Endothelial cell of umbilical vein (primary cell): ENCODE measurements around the gene DALRD3. TPM values are rescaled to one million over a fixed set of nuclear protein-coding genes. Genes with fewer than 3 reads are reported as not detected.

Experiments used
- BruUV-seq: library from RNA; stranded (reverse); fragments of 400-500 nt; replicated peaks from 2 replicates; lab custom pipeline; 2021; lab: Mats Ljungman, UMichigan
- CTCF ChIA-PET: fragments of 300-600, 350-600 bp; sonication (Branson Sonifier 250); formaldehyde crosslinking; loops from one replicate; lab custom pipeline; 2021; ENCODE audit warnings: antibody characterized with exemption, inconsistent platforms; lab: Charles Lee
- POLR2A ChIA-PET: fragments of 300-600, 350-600 bp; sonication (Branson Sonifier 250); formaldehyde crosslinking; loops from one replicate; lab custom pipeline; 2021; ENCODE audit warnings: antibody characterized with exemption, inconsistent platforms; lab: Charles Lee
- DNase-seq: peaks from one replicate; pipeline ENCODE4 v3.0.0-alpha.2; 2011; ENCODE audit warnings: low read depth, low spot score
- FAIRE-seq: peaks from 2 replicates; lab custom pipeline; 2011; peaks lifted over from hg19 to GRCh38; lab: Jason Lieb, UNC
- H2AFZ ChIP-seq: 2 replicates; pipeline ENCODE4 v1.6.0; 2012; ENCODE audit warnings: low read depth, low read length, control low read depth, inconsistent platforms
- H3K27ac ChIP-seq: 2 replicates; pipeline ENCODE4 v1.5.1; 2011; ENCODE audit warnings: low read depth, mild to moderate bottlenecking, control low read depth, low read length, moderate library complexity; ENCODE audit not compliant: insufficient read depth
- H3K27me3 ChIP-seq, 2 experiments: 2 replicates each; pipeline versions ENCODE4 v1.6.0 to v1.6.1; 2011; ENCODE audit warnings: low read length in 2 of 2, mixed read lengths in 1 of 2; ENCODE audit not compliant: control insufficient read depth in 2 of 2, insufficient read depth in 2 of 2
- H3K36me3 ChIP-seq, 2 experiments: 2 replicates in 1 of 2; 3 replicates in 1 of 2; pipeline ENCODE4 v1.5.1; 2011; ENCODE audit warnings: low read length in 2 of 2, mild to moderate bottlenecking in 1 of 2, moderate library complexity in 1 of 2; ENCODE audit not compliant: control insufficient read depth in 2 of 2, insufficient read depth in 2 of 2; ENCODE audit errors: extremely low read depth in 1 of 2
- H3K4me1 ChIP-seq: 3 replicates; pipeline ENCODE4 v1.5.1; 2011; ENCODE audit warnings: mild to moderate bottlenecking, low read length; ENCODE audit not compliant: control insufficient read depth, insufficient read depth; ENCODE audit errors: extremely low read depth
- H3K4me2 ChIP-seq: 2 replicates; pipeline ENCODE4 v1.6.1; 2011; ENCODE audit warnings: low read length, control low read depth, mixed read lengths; ENCODE audit not compliant: insufficient read depth
- H3K4me3 ChIP-seq, 3 experiments: fragments of 200-600 bp in 1 of 3; sonication (generic), shearing (Covaris generic) in 1 of 3; replicated peaks in 1 of 3; 2 replicates each; pipeline ENCODE4 v1.5.1; 2011 to 2016; ENCODE audit warnings: control low read depth in 3 of 3, low read length in 3 of 3, mild to moderate bottlenecking in 2 of 3, inconsistent platforms in 1 of 3, low read depth in 1 of 3, moderate library complexity in 1 of 3; ENCODE audit not compliant: insufficient read depth in 1 of 3
- H3K79me2 ChIP-seq: 2 replicates; pipeline ENCODE4 v1.6.0; 2012; ENCODE audit warnings: low read length, inconsistent platforms; ENCODE audit not compliant: control insufficient read depth, insufficient read depth
- H3K9ac ChIP-seq: replicated peaks from 2 replicates; pipeline ENCODE3; 2011; ENCODE audit warnings: low read length, control low read depth; ENCODE audit not compliant: insufficient read depth; ENCODE audit errors: extremely low read depth
- H3K9me1 ChIP-seq: replicated peaks from 3 replicates; pipeline ENCODE4 v1.6.0; 2011; ENCODE audit warnings: mild to moderate bottlenecking, low read length; ENCODE audit not compliant: control insufficient read depth, insufficient read depth; ENCODE audit errors: extremely low read depth
- H3K9me3 ChIP-seq: replicated peaks from 2 replicates; pipeline ENCODE4 v1.5.1; 2012; ENCODE audit warnings: low read length, inconsistent platforms; ENCODE audit not compliant: control insufficient read depth, insufficient read depth
- H4K20me1 ChIP-seq: replicated peaks from 2 replicates; pipeline ENCODE3; 2011; ENCODE audit warnings: mild to moderate bottlenecking, low read length; ENCODE audit not compliant: control insufficient read depth, insufficient read depth; ENCODE audit errors: extremely low read depth
- EZH2 ChIP-seq: IDR thresholded peaks from 2 replicates; pipeline ENCODE4 v1.6.1; 2012; ENCODE audit warnings: borderline replicate concordance, low read depth, mild to moderate bottlenecking, moderate library complexity, low read length, inconsistent platforms; ENCODE audit not compliant: severe bottlenecking
- FOS ChIP-seq: IDR thresholded peaks from 2 replicates; pipeline ENCODE4 v1.6.1; 2011; ENCODE audit warnings: mild to moderate bottlenecking, low read length, moderate library complexity, borderline replicate concordance; ENCODE audit not compliant: insufficient read depth
- GATA2 ChIP-seq: IDR thresholded peaks from 2 replicates; pipeline ENCODE4 v1.7.0; 2011; ENCODE audit warnings: low read depth, mild to moderate bottlenecking, moderate library complexity, mixed read lengths, low read length; ENCODE audit not compliant: insufficient read length, insufficient read depth
- JUN ChIP-seq: IDR thresholded peaks from 2 replicates; pipeline ENCODE4 v1.6.1; 2011; ENCODE audit warnings: borderline replicate concordance, low read depth; ENCODE audit not compliant: insufficient read length, insufficient read depth
- MAX ChIP-seq: IDR thresholded peaks from 2 replicates; pipeline ENCODE4 v1.6.1; 2011; ENCODE audit not compliant: insufficient read depth, insufficient read length
- MYC ChIP-seq: IDR thresholded peaks from one replicate; pipeline ENCODE4 v1.6.1; 2011; ENCODE audit warnings: mild to moderate bottlenecking, low read depth, low read length
- POLR2A ChIP-seq: IDR thresholded peaks from 2 replicates; pipeline ENCODE4 v1.6.1; 2012; ENCODE audit warnings: low read depth, mild to moderate bottlenecking, control low read depth, low read length
- POLR2AphosphoS5 ChIP-seq: IDR thresholded peaks from 2 replicates; pipeline ENCODE4 v1.6.1; 2012; ENCODE audit warnings: low read depth, mild to moderate bottlenecking, control low read depth, low read length, moderate library complexity; ENCODE audit not compliant: insufficient read depth
- dilution Hi-C: fragments of 300-500 bp; cut with MboI; formaldehyde crosslinking; loops from one replicate; pipeline ENCODE4 v1.15.0; 2019; ENCODE audit warnings: low sequenced_read_pairs; ENCODE audit not compliant: extremely low pct_ligation_motif_present
- intact Hi-C: fragments of 100-400 bp; cut with micrococcal nuclease; formaldehyde crosslinking; loops from one replicate; pipeline ENCODE4 v1.10.0; 2022
- polyA plus RNA-seq, 4 experiments: library from polyadenylated mRNA; depleted of rRNA in 3 of 4; stranded (reverse) in 3 of 4; unstranded in 1 of 4; fragments of >200 nt; gene quantifications; 2 replicates each; pipeline versions ENCODE4 v1.2.1 to v1.2.3, GENCODE V29; 2011 to 2012; ENCODE audit warnings: missing spikeins in 1 of 4
- total RNA-seq: library from RNA; stranded (reverse); gene quantifications from 2 replicates; pipeline ENCODE4 v1.2.3, GENCODE V29; 2021
- TF ChIP-seq, protein P1 (sequence below), 2 donors: IDR thresholded peaks; 1 replicate in 1 of 2; 2 replicates in 1 of 2; pipeline ENCODE4 v1.5.1; 2011; ENCODE audit warnings: low read length in 2 of 2, mild to moderate bottlenecking in 2 of 2, moderate library complexity in 2 of 2, control low read depth in 1 of 2, inconsistent platforms in 1 of 2, low read depth in 1 of 2; ENCODE audit not compliant: insufficient read depth in 1 of 2; ENCODE audit errors: extremely low read depth in 1 of 2

Gene DALRD3
- total and polyA plus RNA-seq, 2 donors (not counting 3 experiments of a cell fraction or from before 2014, with no cell fraction given) = 22.7 to 60.8 TPM

DNA sequence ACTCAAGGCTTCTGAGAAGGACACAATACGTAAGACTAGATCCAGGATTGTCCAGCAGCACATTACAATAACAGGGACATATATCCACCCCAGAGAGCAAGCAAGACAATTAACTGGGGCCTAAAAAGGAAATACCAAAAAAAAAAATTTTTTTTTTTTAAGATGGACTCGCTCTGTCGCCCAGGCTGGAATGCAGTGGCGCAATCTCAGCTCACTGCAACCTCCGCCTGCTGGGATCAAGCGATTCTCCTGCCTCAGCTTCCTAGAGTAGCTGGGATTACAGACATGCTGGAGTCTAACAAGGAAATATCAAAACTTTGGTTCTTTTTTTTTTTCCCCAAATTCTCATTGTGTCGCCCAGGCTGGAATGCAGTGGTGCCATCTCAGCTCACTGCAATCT, 39.6 kb upstream of the DALRD3 start:
- Histone ChIP-seq H3K79me2 (peaks cover 11% of the 10 kb centered on the region), H4K20me1 (no peaks in the 10 kb centered on the region), H3K27ac (no peak overlapping the region), H3K36me3 (peaks cover 14 to 25% of the 10 kb centered on the region in 2 experiments), H3K27me3 (no peaks in the 10 kb centered on the region), H3K9ac (no peak overlapping the region), H3K4me2 (no peak overlapping the region), H3K9me1 (no peaks in the 10 kb centered on the region), H3K4me3 (no peak overlapping the region), H3K4me1 (no peaks in the 10 kb centered on the region), H3K9me3 (no peaks in the 10 kb centered on the region), H2AFZ (no peak overlapping the region)
- ChIA-PET CTCF (no interaction called here), POLR2A (interaction anchor here (0.6 kb wide), 1 partner anchor 23 kb away, joined by 4 read pairs; no protein-coding TSS in a partner anchor)
- intact Hi-C loops = no loop called here
- no TSS peak for BruUV-seq
- FAIRE-seq (no peak), DNase-seq (no peak)
- TF ChIP-seq MYC (no peak), MAX (no peak), FOS (no peak), EZH2 (no peak), POLR2A (no peak), GATA2 (no peak), JUN (no peak), POLR2AphosphoS5 (no peak)
- TF ChIP-seq, protein P1, sequence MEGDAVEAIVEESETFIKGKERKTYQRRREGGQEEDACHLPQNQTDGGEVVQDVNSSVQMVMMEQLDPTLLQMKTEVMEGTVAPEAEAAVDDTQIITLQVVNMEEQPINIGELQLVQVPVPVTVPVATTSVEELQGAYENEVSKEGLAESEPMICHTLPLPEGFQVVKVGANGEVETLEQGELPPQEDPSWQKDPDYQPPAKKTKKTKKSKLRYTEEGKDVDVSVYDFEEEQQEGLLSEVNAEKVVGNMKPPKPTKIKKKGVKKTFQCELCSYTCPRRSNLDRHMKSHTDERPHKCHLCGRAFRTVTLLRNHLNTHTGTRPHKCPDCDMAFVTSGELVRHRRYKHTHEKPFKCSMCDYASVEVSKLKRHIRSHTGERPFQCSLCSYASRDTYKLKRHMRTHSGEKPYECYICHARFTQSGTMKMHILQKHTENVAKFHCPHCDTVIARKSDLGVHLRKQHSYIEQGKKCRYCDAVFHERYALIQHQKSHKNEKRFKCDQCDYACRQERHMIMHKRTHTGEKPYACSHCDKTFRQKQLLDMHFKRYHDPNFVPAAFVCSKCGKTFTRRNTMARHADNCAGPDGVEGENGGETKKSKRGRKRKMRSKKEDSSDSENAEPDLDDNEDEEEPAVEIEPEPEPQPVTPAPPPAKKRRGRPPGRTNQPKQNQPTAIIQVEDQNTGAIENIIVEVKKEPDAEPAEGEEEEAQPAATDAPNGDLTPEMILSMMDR (IDR thresholded peaks at IDR 0.05; ENCODE audit: extremely low read depth in 1 of 2, insufficient read depth in 1 of 2, low read depth in 1 of 2, low read length in 2 of 2) = no peak
- dilution Hi-C loops = no loop called here
